ENCODE results near the gene NLRP5.
"Not testable (repeated sequence)": the region's sequence is repeated elsewhere in the genome, so short reads cannot be mapped to it uniquely, and the experiment has no call there.

NLRP5 gene

DNA sequence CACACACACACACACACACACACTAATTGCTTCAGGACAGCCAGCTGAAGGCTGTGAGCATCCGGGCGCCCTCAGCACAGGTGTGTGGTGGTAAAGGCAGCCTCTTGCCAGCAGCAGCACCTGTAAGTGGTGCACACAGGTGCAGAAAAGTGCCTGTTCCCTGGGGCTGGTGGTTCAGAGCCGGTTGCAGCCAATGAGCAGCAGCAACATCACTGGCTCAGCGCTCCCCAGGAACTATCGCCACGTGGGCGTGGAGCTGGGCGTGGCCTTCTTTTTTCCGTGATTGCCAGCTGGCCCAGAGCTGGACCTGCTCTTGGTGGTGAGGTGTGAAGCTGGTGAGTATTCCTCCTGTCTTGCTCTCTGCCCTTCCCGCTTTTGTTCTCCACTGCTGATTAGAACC lies at the start of gene NLRP5:
NLRP5 (plus strand) TSS at position 289 of the 400 bp plus-strand sequence.
- no peak for DNase-seq

DNA sequence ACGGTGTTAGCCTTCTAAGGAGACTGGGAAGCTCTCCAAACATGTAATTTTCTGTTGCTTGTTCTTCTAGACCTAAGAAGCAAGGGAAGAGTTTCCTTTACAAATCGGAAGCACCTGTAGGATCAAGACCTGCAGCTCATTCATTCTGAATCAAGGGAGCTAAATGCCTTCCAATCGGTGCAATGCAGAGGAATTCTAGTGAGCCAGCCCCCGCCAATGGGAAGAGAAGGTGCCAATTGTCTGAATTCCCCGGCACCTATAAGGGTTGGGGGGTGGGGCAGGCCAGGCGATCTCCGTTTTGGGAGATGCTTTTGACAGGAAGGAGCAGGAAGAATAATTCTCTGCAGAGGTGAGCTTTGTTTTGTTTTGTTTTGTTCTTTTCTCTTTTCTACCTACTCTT lies 47.4 kb upstream of the NLRP5 start:
- DNase-seq, result no peak

DNA sequence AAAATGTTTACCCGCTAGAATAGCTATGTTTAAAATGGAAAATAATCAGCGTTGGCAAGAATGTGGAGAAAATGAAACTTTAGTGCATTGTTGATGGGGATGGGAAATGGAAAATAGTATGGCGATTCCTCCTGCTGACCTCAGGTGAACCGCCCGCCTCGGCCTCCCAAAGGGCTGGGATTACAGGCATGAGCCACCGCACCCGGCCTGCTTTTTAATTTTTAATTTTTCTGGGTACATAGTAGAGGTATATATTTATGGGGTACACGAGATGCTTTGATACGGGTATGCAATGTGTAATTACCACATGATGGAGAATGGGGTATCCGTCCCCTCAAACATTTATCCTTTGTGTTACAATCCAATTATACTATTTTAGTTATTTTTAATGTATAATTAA lies 46.3 kb upstream of the NLRP5 start:
- DNase-seq, result no peak

DNA sequence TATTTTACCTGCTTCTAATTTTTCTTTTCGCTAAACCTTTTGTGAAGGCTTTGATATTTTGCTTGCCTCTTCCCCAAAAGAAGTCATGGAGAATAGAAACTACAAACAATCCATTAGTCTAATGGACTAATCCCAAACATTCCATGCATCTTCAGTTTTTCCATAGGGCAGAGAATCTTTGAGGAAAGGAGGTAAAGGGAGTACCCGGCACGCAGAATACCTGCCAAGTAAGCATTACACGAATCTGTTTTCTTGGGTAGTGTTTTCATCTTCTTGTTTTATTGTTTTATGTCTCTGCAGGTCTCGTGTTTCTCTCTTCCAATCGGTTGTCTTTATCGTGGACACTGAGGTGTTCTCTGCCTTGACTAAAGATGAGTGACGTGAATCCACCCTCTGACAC lies 39.0 kb upstream of the NLRP5 start, which contains the start of gene NLRP8:
NLRP8 (plus strand) TSS at position 301 of the 400 bp plus-strand sequence.
- DNase-seq, result no peak

DNA sequence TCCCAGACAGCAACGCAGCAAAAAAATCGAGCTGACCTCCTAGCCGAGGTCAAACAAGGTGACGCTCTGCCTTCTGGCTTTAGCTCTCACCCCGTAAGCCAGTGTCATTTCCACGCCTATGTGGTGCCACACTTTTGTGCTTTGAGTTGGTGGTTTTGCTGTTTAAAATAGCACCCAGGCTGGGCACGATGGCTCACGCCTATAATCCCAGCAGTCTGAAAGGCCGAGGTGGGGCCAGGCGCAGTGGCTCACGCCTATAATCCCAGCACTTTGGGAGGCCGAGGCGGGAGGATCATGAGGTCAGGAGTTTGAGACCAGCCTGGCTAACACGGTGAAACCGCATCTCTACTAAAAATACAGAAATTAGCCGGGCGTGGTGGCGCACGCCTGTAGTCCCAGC lies 36.0 kb upstream of the NLRP5 start:
- not testable (repeated sequence) for DNase-seq

DNA sequence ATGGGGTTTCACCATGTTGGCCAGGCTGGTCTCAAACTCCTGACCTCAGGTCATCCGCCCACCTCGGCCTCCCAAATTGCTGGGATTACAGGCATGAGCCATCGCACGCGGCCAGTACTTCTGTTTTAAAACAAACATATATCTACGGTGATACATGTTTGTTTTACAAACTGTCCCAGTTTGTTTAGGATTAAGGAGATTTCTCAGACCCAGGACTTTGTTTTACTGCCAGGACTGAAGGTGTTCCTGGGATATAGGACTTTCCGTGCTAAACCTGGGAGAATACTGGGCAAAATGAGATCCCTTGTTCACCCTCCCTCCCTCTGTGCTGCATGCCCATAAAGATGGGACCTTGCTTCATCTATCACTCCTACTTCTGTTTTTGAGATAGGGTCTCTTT lies 30.1 kb upstream of the NLRP5 start:
- DNase-seq, result no peak

DNA sequence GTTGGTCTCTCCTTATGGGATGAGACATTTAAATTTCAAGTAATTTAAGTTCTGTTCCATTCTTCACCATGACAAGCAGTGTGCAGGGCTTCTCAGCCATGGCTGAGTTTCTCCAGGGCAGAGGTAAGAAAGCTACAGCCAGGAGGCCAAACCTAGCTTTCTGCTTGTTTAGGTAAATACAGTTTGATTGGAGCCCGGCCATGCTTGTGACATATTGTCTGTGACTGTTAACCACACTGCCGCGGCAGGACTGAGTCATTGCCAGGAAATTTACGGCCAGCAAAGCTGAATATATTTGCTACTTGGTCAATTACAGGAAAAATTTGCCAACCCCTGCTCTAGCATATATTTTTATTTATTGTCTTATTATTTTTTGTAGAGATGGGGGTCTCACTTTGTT lies 28.2 kb upstream of the NLRP5 start:
- DNase-seq, result no peak

DNA sequence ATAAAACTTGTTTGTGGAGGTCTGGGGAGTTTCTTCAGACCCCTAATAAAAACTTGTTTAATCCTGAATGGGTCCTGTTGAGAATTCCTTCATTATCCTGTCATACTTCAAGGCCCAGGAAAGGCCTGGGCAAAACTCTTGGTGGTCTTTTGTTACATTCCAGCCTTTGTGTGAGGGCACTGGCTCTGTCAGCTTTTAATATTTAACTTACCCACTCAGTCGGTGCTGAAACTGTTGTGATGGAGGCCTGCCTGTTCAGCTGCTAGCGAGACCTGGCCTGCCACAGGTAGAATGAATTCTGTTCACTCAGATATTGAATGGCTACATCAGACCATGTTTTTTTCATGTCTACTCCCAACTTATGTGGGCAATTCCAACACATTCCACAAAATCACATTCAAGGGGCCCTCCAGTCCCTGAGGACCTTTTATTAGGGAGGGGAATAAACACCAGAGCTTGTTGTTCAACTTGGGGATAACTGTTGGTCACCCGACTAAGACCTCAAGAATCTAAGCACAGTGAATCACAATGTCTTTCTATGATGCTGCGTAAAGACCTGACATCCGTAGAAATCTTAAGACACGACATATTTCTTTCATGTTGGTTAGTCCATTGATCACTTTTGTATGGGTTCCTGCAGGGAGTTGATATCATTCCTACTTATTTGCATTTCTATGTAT lies 26.4 kb upstream of the NLRP5 start:
- no peak for DNase-seq

DNA sequence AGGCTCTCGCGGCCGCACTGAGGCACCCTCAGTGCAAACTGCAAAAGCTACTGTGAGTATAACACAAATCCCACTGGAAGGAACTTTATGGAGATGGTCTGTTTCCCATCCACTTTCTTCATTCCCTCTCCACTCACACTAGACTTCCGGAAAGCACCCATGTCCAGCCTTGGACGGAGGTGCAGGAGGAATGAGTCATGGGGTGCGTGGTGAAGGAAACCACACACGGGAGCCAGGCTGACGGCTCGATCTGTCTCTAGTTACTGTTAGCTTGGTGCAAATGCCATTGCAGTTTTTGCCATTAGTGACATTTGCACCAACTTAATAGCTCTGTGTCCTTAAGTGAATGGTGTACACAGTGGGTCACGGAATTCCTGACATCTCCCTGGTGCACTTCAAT lies 24.4 kb upstream of the NLRP5 start:
- DNase-seq, result no peak

DNA sequence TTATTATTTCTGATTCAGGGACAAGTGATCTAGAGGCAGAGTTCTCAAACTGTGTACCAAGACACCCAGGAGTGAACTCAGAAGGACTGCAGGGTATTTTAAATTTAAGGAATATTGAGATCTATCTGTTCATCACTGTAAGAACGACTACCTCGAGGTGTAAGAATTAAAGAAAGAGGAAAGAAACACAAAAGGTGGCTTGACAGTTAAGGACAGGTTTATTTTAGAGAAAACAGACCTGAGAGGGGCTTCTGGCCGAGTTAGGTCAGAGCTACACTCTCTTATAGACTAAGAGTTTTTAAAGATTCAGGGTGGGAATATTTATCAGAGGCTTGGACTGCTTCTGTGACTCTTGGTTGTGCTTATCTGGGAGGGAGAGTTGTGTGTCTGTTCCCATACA lies 12.6 kb upstream of the NLRP5 start:
- no peak for DNase-seq

DNA sequence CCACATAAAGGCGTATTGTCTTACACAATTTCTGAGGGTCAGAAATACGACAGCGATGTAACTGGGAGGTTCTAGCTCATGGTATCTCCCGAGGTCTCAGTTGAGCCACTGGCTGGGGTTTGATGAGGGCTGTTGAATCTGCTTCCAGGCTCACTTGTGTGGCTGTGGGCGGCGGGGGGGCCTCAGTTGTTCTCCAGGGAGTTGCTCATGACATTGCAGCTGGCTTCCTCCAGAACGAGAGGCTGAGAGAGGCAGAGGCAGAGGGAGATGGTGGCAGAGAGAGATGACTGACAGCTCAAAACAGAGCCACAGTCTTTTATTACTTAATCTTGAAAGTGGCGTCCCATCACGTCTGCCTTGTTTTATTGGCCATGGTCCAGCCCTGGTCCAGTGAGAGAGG lies 6.2 kb upstream of the NLRP5 start:
- DNase-seq, result no peak

DNA sequence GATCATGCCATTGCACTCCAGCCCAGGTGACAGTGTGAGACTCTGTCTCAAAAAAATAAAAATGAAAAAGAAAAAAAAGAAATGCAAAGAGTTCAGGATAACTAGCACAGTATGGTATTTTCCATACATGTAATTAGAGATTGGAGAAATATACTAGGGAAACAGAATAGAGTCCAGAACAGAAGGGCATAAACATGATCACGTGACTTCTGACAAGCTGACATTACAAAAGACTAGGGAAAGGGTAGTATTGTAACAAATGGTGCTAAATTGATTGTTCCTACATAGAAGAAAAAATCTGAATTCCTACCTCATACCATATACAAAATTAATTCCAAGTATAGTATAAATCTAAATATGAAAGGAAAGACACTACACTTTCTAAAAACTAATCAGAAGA lies 1.3 kb upstream of the NLRP5 start:
- DNase-seq, result no peak

DNA sequence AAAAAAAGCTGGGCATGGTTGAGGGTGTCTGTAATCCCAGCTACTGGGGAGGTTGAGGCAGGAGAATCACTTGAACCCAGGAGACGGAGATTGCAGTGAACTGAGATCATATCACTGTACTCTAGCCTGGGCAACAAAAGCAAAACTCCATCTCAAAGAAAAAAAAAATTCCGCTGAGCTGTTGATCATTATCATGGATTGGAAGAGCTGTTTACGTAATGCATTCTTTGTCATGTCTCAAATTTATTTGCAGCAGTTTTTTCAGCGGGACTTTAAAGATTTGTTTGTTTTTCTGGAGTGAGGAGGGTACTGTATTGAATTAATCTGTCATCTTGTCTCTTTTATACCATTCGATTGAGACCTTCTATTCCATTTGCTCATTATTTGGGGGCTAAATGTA lies 4.3 kb downstream of the NLRP5 start:
- no peak for DNase-seq

DNA sequence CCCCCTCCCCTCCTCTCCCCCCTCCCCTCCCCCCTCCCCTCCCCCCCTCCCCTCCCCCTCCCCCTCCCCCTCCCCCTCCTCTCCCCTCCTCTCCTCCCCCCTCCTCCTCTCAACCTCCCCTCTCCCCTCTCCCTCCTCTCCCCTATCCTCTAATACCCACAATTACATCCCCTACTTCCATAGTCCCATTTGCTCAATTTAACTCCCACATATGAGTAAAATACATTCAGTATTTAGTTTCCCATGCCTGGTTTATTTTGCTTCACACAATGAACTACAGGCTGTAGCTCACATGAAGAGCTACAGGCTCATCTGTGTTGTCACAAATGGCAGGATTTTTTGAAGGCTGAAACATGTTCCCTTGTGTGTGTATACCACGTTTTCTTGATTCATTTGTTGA lies 6.9 kb downstream of the NLRP5 start:
- DNase-seq, result no peak

DNA sequence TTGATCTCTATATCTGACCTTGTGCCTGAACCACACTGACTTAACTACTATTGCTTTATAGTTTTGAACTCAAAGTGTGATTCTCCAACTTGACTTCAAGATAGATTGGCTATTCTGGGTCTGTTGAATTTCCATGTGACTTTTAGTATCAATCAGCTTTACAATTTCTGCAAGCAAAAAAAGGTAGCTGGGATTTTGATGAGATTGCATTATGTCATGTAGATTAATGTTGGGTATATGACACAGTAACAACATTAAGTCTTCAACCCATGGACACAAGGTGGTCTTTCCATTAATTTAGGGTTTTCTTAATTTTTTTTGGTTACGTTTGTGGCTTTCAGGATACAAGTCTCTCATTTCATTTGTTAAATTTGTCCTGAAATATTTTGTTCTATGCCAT lies 28.2 kb downstream of the NLRP5 start:
- DNase-seq, result no peak

DNA sequence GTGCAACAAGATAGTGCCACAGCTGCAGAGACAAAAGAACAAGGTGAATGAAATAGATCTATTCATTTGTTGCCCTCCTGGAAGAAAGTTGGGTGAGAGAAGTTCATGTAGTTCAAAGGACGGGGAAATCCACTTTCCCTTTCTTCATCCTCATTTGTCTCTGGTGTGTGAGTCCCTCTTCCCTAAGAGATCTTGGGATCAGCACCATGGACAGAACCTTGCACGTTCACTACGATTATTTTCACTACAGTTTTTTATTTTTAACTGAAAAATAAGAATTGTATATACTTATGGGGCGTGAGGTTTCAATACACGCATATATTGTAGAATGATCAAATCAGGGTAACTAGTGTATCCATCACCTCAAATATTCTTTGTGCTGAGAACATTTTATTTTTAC lies 29.2 kb downstream of the NLRP5 start:
- DNase-seq, result no peak

DNA sequence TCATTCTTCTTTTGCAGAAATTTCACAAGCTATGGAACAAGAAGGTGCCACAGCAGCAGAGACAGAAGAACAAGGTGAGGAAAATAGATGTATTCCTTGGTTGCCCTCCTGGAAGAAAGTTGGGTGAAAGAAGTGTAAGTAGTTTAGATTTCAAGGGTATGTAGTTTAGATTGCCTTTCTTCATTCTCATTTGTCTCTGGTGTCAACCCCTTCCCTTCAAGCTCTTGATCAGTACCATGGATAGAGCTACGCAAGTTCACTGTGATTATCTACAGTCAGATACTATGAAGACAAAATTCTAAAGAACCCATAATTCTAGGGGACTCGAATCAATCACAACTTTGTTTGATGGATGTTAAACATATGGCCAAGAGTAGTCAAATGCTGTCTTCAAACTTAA lies 32.8 kb downstream of the NLRP5 start:
- DNase-seq, result not testable (repeated sequence)

DNA sequence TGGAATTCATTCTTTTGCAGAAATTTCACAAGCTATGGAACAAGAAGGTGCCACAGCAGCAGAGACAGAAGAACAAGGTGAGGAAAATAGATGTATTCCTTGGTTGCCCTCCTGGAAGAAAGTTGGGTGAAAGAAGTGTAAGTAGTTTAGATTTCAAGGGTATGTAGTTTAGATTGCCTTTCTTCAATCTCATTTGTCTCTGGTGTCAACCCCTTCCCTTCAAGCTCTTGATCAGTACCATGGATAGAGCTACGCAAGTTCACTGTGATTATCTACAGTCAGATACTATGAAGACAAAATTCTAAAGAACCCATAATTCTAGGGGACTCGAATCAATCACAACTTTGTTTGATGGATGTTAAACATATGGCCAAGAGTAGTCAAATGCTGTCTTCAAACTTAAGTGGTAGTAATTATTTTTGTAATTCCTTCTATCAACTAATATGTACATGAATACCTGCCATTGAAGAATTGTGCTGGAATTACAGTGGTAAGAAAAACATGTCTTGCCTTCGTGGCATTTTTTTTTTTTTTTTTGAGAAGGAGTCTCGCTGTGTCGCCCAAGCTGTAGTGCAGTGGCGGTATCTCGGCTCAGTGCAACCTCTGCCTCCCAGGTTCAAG lies 33.9 kb downstream of the NLRP5 start:
- not testable (repeated sequence) for DNase-seq

DNA sequence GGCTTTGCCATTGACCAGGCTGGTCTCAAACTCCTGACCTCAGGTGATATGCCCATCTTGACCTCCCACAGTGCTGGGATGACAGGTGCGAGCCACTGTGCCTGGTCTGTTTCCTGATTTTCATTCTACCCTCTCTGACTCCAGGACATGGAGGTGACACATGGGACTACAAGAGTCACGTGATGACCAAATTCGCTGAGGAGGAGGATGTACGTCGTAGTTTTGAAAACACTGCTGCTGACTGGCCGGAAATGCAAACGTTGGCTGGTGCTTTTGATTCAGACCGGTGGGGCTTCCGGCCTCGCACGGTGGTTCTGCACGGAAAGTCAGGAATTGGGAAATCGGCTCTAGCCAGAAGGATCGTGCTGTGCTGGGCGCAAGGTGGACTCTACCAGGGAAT lies 40.2 kb downstream of the NLRP5 start:
- no peak for DNase-seq

DNA sequence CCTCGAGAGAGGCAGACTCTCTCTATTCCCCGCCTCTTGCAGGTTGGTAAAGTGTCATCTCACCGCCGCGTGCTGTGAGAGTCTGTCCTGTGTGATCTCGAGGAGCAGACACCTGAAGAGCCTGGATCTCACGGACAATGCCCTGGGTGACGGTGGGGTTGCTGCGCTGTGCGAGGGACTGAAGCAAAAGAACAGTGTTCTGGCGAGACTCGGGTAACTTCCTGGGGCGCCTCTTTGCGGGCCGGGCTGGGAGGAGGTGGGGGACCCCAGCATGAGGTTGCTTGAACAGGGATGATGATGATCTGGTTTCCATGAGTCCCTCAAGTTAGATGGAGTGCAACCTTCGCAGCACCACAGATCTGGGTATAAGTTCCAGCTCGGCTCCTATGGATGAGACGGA lies 67.0 kb downstream of the NLRP5 start:
- no peak for DNase-seq

DNA sequence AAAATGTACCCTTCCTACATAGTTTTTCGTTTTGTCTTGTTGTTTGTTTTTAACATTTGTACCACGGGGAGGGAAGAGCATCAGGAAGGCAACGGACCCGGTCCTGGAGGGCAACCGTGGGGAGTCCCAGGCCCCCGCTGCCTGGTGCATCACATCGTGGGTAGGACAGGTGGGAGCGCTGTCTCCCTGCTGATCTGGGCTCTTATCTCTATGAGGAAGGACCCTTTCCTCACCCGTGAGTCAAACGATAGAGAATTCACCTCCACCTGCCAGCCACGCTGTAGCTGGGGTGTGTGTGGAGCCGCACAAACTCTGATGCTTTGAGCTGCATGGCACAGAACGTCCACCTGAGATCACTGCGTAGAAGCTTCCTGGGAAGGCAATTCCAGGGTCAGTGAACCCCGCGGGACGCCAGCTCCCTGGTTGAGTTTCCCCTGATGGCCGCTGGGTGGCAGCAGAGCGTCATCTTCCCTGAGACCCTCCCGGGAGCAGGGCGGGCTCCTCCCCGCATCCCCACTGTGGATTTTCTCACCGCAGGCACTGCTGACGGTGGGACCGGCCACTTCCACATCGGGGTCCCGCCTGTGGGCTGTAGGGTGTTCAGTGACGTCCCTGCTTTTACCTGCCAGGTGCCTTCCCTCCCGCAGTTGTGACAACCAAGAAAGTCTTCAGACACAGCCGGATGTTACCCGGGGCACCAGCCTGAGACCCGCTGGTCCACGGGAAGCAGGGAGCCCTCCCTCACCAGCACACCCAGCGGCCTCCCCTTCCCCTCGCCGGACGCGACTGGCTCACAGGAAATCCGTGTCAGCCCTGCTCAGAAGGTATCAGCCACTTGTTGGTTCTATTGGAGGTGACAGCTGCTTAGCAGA lies 79.8 kb downstream of the NLRP5 start:
- peak; percentile 32 for DNase-seq

DNA sequence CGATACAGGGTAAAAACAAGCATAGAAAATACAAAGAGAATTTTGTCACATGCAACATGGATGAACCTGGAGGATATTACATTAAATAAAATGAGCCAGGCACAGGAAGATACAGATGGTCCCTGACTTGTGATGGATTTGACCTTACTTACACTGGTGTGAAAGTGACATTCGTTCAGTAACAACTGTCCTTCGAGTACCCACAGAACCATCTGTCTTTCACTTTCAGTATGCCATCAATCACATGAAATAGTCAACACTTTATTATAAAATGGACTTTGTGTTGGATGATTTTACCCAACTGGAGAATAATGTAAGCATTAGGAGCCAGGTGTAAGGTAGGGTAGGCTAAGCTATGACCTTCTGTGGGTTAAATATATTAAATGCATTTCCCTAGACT lies 83.1 kb downstream of the NLRP5 start:
- DNase-seq, result no peak

DNA sequence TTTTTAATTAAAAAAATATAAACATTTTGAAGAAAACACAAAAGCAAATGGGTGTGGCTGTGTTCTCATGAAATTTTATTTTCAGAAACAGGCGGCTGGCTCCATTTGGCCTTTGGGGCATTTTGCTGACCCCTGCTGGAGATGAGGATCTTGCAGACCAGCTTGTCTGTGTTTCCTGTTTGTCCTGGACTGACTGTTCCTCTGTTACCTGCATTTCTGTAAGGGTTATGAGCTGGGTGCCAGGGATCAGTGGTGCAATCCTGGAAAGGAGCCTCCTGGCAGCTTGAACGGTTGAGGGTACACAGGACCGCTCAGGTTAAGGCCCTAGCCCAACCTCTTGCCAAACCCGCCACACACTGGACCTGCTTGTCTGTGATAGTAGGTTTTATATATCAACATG lies 84.6 kb downstream of the NLRP5 start:
- no peak for DNase-seq

DNA sequence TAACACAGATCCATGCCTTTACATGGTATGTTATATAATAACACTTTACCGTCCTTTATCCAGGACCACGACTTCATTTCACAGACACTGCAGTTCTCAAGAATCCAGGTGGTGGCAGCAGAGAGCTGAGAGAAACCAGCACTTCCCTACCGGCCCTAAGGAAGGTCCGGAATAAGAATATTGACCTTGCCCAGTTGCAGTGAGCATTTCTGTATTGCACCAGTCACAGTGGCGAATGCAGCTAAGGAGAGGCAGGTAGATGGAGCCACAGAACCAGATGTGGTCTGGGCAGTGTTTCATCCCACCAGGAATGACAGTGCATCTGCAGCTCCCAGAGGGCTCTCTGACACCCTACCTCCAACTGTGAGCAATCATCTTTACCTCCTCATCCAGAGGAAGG lies 89.9 kb downstream of the NLRP5 start:
- peak; percentile 31 for DNase-seq
